ENCODE results near the gene FASLG.
"Not testable (repeated sequence)": the region's sequence is repeated elsewhere in the genome, so short reads cannot be mapped to it uniquely, and the experiment has no call there.

The FASLG gene

DNA sequence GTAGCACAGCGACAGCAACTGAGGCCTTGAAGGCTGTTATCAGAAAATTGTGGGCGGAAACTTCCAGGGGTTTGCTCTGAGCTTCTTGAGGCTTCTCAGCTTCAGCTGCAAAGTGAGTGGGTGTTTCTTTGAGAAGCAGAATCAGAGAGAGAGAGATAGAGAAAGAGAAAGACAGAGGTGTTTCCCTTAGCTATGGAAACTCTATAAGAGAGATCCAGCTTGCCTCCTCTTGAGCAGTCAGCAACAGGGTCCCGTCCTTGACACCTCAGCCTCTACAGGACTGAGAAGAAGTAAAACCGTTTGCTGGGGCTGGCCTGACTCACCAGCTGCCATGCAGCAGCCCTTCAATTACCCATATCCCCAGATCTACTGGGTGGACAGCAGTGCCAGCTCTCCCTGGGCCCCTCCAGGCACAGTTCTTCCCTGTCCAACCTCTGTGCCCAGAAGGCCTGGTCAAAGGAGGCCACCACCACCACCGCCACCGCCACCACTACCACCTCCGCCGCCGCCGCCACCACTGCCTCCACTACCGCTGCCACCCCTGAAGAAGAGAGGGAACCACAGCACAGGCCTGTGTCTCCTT, at the start of gene FASLG:
FASLG (plus strand) TSS at position 233 of the 583 bp plus-strand sequence; CDS start at position 332, 99 bp downstream.
- DNase-seq, result no peak

DNA sequence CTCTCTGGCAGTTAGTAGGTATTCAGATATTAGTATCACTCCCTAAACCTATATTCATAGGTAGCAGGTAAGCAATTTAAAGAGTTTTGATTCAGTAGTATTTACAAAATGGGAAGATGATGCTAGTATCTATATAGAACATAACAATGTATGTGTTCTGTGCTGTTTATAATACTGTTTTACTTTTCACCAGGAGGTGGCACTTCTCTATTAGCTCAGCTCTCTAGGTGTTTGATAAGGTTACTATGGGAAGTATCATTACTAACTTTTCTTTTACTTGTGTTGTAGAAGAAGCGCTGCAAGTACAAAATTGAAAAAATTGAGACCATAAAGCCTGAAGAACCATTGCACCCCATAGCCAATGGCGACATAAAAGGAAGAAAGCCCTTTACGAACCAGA, 49.4 kb upstream of the FASLG start:
- no peak for DNase-seq

GRCh38 chr1:172612478-172612877, 46.4 kb upstream of the FASLG start:
- DNase-seq, result no peak

DNA sequence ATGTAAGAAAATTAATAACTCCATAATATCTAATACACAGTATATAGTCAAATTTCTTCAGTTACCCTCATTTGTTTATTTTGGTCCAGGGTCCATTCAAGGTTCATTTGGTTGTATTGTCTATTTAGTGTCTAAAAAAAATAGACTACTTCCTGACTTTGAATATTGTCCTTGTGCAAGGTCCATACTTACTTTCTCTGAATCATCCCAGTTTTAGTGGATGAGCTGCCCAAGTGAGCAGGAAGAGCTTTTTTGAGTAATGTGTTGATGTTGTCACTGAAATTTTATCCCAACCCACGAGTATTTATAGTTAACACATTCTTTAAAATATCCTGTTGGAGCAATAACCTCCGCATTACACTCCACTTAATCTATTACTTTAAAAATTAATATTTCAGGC, 45.6 kb upstream of the FASLG start:
- no peak for DNase-seq

GRCh38 chr1:172616195-172616594, 42.7 kb upstream of the FASLG start:
- DNase-seq, result no peak

DNA sequence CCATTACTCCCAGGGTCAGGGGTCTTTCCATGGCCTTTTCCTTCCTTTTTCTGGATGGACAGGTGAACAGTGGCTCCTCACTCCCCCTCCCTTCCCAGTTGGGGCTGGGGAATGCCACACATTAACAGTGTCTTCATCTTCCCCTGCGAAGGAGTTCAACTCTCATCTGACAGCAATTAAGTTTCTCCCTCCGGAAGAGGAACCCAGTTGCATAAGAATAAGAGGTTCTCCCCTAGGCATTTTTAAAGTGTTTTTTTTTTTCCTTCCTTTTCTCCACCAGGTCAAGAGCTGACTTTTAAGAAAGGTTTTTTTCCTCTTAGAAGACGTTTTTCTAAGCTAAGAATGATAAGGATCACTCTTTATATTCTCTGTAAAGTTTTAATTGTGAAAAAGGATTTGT, 42.3 kb upstream of the FASLG start:
- no peak for DNase-seq

- not testable (repeated sequence) for DNase-seq
Measured at GRCh38 chr1:172620603-172621002, 38.3 kb upstream of the FASLG start.

- no peak for DNase-seq
Measured at GRCh38 chr1:172622541-172622940, 36.4 kb upstream of the FASLG start.

DNA sequence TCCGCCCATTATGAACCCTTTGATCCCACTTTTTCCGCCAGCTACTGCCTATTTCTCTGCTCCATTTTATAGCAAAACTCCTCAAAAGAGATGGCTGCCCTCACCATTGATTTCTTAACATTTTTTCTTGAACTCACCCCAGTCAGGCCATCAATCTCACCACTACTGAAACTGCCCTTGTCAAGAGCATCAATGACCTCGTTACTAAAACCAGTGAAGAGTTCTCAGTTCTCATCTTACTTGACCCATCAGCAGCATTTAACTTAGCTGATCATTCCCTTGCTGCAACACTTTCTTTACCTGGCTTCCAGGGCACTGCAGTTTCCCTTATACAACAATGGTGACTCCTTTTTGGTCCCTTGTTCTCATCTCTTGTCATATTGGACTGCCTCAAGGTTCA, 35.2 kb upstream of the FASLG start:
- no peak for DNase-seq

DNA sequence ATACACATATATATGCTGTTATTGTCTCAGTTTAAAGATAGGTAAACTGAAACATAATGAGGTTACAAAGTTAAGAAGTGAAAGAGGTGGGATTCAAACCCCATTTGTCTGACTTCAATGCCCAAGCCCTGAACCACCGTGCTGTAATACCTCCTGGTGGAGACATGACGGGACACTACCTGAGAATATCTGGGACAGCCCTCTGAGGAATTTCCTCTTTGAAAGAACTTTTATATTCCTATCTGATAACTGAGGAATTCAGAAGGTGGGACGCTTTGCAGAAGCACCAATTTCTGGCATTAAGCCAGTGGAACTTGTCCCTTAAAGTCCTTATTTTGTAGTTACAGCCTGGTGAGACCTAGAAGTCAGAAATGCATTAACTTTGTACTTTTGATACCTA, 32.1 kb upstream of the FASLG start:
- DNase-seq, result no peak

DNA sequence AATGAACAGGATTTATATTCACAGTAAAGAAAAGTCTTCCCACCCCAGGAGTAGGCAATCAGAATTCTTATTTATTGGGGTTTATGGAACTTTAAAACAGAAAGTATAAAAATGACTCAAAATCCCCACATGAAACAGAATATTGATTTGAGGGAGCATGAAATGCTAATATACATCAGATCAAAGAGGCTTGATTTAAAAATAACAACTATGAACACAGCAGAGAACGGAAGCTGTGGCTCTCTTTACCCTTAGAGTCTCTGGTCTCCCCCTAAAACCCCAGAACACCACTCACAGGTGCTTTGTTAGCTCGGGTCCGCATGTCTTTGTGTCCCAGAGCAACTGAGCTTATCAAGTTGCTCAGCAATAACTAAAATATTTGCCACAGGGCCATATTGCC, 31.2 kb upstream of the FASLG start:
- no peak for DNase-seq

DNA sequence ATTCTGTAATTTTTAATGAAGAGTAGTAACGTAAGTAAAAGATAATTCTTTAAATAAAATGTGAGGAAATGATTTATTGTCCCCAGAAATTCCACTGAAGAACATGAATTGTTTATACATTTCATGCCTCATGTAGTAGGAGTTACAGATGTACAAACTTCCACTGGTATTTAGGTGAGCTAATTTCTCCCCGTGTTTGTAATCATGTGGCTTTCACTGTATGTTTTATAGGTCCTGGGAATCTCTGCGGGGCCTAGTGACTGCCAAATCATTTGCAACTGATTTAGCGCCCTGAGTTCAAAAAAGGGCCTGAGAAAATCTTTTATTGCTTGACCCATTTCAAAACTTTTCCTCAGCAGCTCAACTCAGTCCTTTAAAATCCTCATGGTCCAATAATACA, 30.5 kb upstream of the FASLG start:
- no peak for DNase-seq

- DNase-seq, result no peak
Measured at GRCh38 chr1:172629170-172629569, 29.7 kb upstream of the FASLG start.

DNA sequence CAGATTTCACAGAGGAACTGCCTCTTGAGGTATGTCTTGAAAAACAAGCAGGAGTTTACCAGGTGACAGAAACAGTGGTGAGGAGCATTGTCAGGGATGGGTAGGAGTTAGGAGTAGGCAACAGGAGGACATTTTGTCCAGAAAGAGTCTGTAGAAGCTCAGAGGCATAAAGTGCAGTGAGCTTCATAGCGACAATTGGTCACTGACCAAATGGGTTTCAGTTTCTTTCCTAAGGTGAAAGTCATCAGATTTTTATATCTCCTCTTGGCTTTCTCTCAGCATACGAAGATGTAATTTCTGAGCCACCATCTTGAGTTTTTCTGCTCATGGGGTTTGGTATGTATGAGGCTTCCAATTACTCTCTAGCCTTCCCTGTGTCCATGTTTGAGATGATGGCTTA, 29.3 kb upstream of the FASLG start:
- no peak for DNase-seq

DNA sequence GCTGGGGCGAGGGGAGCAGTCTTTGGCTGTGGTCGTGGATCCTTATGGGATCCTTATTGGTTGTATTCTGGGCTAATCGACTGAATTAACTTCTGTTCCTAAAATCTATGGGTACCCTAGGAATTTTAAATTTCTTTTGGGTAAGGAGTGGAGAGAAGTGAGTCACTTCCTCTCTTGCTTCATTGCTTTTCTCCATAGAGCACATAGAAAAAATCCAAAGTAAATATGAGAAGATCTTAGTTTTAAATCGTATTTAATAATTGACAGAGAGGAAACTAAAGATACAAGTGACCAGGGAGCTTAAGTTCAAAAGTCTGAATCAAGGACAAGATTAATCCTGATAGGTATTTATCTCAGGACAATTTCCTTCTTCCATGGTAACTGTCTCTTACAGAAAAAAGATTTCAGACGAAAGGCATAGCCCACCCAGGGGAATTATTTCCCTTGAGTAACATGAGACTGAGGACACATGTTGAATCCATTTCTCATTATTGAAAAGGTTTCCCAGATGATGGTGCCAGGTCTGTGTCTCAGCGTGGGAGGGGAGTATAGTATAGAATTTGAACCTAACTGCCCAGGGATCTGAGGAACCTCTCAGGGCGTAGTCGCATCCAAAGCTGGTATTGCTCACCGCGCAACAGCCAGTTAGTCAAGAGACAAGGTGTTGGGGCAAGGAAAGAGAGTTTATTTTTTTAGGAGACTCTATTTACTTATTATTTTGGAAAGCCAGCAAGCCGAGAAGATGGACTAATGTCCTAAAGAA, 28.7 kb upstream of the FASLG start:
- no peak for DNase-seq

GRCh38 chr1:172630868-172631267, 28.0 kb upstream of the FASLG start:
- DNase-seq, result no peak

DNA sequence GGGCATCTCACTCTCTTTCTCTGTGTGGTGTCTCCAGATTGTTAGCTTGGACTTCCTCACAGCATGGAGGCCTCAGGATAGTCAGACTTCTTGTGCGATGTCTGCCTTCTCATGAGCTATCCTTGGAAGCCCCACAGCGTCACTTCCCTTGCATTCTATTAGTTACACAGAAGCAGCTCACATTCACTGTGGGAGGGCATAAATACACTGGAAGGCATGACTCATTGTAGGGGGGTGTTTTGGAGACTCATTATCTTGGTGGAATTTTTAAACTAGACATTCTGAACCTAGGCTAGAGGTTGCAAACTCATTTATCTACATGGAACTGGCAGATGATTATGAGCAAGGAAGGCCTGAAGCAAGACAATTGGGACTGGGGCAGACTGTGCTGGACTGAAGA, 21.4 kb upstream of the FASLG start:
- no peak for DNase-seq

- DNase-seq, result no peak
Measured at GRCh38 chr1:172638249-172638648, 20.7 kb upstream of the FASLG start.

- peak in 3 of 4 experiments; percentile 18 to 39 (median 33) for DNase-seq
Measured at GRCh38 chr1:172638885-172639831, 19.7 kb upstream of the FASLG start.

DNA sequence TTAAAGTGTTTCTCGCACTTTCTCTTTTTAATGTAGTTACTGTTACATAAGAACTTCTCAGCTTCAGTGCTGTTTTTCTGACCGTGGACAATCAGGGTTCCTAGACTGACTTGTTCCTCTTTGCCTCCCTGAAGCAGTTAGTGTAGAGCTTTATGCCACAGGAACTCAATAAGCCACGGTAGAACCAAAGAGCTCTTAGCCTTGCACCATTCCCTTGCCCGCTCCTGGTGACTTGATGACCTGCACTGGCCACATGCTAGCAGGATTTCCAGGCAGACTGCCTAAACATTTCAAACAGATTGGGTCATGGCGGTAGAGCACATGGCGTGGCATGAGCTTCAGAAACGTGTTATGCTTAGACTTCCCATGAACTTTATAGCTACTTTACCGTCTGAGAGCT, 18.8 kb upstream of the FASLG start:
- DNase-seq, result no peak

GRCh38 chr1:172641492-172641891, 17.4 kb upstream of the FASLG start:
- no peak for DNase-seq

- no peak for DNase-seq
Measured at GRCh38 chr1:172642970-172643369, 15.9 kb upstream of the FASLG start.

- no peak for DNase-seq
Measured at GRCh38 chr1:172646653-172647052, 12.2 kb upstream of the FASLG start.

- DNase-seq, result no peak
Measured at GRCh38 chr1:172647110-172647564, 11.8 kb upstream of the FASLG start.
